GM18502 (cell line): Measurements from ENCODE around the gene MXI1.
"Not testable (repeated sequence)": the region's sequence is repeated elsewhere in the genome, so short reads cannot be mapped to it uniquely, and the experiment has no call there.

Source experiments
- ATAC-seq: cut with Tn5 transposase; IDR thresholded peaks from one replicate; pipeline ENCODE4 v1.9.1; 2021; ENCODE audit warnings: mild to moderate bottlenecking; ENCODE audit not compliant: unreplicated experiment, poor library complexity

The MXI1 gene

DNA sequence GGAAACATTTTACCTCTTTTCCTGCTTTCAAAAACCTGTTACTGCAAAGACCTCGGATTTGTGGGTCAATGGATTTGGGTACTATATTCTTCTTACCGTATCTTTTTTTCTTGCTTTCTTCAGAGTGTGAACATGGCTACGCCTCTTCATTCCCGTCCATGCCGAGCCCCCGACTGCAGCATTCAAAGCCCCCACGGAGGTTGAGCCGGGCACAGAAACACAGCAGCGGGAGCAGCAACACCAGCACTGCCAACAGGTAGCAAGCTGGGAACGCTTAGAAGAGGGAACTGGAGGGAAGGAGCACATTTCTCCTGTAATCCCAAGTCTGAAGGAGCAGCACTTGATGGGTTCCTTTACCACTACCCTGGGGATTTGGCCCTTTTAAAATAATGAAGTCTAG, 20.7 kb downstream of the MXI1 start:
- ATAC-seq = no peak

DNA sequence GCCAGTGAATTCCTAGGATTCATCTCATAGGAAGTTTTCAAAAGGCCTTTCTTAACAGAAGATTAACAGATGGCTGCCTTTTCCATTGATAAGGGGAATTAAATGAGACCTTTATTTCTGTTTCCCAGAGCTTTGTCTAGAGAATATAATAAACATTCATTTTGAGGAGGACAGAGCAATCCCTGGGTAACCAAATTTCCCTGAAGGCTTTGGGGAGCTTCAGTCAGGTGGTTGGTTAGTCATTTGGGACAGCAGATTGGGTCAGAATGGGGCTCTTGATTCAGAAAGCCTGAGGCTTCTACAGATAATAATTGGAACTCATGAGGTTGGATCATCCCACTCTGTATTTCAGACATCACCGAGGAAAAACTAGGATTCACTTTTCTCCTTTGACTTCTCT, 21.8 kb downstream of the MXI1 start:
- no peak for ATAC-seq

DNA sequence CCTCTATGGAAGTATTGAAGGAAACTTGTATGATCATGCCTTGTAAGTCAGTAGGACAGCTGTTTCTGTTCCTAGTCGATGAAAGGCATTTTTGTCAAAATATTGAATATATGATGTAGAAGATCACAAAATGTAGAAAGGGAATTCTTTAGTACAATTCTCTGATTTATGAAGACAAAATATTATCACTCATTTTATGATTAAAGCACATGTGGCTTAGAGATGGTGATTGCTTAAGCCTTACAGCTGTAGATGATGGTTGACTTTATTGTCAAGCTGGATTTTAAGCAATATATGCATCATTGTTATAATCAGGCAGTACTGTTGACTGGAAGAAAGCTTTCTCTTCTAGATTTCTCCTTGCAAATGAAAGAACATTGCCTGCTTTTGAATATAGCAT, 26.4 kb downstream of the MXI1 start:
- no peak for ATAC-seq

DNA sequence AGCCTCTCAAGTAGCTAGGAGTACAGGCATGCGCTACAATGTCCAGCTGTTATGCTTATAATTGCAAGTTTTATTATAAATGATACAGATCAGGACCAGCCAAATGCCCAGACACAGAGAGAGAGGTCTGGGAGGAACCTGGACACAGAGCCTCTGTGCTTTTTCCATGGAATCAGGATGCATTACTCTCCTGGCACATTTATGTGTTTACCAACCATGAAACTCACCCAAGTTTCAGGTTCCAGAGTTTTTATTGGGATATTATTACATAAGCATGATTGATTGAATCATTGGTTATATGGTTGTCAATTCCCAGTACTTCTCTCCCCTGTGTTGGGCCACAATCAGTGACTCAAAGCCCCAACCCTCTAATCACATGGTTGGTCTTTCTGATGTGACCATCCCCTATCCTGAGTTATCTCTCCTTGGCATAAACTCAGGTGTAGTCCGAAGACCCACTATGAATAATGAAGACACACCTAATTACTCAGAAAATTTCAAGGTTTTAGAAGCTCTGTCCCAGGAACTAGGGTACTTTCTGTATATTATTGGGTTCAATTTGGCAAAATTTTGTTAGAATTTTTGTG, 30.6 kb downstream of the MXI1 start:
- ATAC-seq = no peak

DNA sequence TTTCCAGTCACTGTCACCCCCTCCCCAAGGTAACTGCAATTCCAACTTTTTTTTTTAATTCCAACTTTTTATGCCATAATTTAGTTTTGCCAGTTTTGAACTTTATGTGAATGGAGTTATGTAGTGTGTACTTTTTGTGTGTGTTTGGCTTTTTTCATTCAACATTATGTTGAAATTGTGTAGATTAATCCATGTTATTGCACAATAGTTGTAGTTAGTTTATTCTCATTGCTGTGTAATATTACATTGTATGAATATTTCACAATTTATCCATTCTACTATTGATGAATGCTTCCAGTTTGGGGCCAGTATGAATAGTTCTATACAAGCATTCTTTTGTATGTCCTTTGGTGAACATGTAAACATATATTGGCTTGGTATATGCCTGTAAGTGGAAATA, 32.5 kb downstream of the MXI1 start:
- ATAC-seq = no peak

DNA sequence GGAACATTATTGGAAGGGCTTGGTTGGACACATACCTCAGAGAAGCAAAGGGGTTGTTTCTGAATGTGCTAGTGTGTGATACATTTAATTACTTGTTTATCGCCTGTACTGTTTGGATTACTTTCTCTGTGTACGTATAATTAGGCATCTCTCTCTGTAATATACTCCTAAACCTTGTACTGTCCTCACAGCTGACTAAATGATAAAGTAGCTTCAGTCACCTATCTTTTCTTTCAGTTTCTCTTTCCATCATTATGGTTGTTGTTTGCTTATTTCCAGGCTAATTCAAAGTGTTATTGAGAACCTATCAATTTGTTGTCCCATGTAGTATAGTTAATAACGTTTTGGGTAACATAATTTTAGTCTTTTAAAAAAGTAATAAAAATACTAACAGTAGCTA, 34.0 kb downstream of the MXI1 start:
- peak; percentile 63 for ATAC-seq

DNA sequence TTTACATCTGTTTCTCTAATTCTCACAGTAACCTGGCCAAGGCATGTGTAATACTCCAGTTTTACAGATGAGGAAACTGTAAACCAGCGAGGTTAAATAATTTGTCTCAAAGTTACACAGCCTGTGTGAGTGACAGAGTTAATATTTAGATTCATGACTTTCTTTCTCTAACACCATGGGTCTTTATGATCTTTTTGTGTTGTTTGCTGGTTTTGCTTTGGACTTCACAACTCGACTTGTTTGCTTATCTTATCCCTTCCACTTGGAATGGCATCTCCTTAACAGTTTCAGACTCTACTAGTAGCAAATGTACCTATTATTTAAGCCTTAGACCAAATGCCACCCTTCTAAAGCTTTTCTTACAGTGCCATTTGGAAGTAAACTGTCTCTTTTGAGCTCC, 34.4 kb downstream of the MXI1 start:
- ATAC-seq = peak; percentile 35

DNA sequence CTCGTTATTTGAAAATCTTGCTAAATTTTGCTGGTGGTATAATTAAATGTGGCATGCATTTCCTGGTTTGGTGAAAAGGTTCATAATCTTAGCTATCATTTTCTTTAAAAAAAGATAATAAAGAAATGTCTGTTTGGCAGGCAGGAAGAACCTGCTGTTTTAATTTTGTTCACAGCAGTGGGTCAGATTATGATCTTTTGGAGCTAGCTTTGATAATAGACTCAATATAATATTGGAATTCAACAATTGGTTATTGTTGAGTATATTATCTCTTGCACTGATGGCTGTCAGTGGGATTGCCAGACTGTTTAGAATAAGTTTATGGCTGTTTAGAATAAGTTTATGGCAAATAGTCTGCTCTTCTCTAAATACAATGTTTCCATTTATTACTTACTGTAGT, 35.1 kb downstream of the MXI1 start:
- ATAC-seq = no peak

DNA sequence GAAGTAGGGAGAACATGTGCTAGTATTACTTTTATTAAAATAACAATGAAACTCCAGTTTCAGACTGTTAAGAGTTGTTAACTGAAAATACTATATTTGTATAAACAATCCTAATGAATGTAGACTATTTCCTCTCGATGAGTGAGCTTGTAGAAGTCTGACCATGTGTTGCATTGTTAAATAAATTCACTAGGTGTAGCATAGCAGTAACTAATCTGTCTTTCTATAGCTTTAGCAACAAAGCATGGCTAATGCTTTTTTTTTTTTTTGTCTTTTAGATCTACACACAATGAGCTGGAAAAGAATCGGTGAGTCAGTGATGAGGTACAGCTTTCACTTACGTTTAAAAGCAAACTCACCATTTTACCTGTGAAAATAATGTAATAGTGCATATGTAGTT, 37.1 kb downstream of the MXI1 start:
- no peak for ATAC-seq

DNA sequence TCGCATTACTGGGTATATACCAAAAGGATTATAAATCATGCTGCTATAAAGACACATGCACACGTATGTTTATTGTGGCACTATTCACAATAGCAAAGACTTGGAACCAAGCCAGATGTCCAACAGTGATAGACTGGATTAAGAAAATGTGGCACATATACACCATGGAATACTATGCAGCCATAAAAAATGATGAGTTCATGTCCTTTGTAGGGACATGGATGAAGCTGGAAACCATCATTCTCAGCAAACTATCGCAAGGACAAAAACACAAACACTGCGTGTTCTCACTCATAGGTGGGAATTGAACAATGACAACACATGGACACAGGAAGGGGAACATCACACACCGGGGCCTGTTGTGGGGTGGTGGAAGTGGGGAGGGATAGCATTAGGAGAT, 40.4 kb downstream of the MXI1 start:
- not testable (repeated sequence) for ATAC-seq

DNA sequence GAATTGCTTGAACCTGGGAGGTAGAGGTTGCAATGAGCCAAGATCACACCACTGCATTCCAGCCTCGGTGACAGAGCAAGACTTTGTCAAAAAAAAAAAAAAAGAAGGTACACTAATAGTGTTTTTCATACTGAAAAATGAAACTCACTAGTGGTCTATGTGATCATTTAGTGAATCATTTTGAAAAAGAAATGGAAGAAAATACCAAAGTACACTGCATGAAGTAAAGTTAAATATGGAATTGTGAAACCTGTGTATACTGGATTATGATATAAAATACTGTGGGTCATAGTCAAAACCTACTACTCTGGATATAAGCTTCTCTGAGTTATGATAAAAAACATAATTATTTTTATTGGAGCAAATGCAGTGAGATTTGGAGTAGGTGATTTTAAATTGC, 42.1 kb downstream of the MXI1 start:
- ATAC-seq = peak; percentile 64

DNA sequence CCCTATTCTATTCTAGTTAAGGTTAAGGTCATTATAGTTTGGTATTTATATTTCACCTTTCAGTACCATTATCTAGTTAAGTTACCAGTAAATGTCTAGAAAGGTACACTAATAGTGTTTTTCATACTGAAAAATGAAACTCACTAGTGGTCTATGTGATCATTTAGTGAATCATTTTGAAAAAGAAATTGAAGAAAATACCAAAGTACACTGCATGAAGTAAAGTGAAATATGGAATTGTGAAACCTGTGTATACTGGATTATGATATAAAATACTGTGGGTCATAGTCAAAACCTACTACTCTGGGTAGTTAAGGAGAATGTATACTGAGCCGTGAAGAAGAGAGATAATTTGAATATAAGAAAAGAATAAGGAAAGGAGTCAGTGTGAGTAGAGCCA, 44.0 kb downstream of the MXI1 start:
- ATAC-seq = peak; percentile 86

DNA sequence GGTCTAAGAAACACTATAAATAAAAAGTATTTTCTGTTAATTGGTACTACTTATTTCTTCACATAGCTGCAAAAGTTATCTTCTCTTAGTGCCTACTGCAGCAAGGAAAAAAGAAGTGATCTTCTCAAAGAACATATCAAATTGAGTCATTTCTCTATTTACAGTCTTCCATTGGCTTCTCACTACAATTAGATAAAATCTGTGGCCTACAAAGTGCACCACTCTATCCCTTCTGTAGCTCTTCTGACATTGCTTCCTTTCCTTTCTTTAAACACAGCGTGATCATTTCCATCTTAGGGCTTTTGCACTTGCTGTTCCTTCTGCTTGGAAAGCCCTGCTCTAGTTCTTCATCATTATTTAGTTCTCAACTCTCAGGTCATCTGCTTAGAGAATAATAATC, 44.7 kb downstream of the MXI1 start:
- ATAC-seq = no peak

DNA sequence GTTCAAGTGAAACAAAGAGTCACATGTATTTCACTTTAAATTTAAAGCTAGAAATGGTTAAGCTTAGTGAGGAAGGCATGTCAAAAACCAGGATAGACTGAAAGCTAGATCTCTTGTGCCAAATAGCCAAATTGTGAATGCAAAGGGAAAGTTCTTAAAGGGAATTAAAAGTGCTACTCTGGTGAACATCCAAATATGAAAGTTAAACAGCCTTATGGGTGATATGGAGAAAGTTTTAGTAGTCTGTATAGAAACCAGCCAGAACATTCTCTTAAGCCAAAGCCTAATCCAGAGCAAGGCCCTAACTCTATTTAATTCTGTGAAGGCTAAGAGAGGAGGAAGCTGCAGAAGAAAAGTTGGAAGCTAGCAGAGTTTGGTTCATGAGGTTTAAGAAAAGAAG, 47.1 kb downstream of the MXI1 start:
- ATAC-seq = no peak

DNA sequence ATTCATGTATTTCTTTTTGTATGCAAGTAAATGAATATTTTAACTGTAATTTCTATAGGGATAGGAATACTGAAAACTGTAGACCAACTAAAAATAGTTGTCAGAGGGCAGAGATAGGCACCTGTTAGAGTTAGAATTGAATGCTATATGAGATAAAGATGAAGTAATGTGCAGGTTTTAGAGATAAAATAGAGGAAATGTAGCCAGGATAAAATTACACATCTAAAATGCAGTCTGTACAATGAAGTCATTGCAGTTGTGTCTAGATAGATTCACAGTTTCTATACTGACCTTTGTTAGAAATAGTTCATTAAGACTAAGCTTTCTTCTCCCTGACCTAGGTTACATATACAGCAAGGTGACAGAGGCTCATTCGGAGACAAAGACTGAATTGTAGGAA, 51.1 kb downstream of the MXI1 start:
- no peak for ATAC-seq

DNA sequence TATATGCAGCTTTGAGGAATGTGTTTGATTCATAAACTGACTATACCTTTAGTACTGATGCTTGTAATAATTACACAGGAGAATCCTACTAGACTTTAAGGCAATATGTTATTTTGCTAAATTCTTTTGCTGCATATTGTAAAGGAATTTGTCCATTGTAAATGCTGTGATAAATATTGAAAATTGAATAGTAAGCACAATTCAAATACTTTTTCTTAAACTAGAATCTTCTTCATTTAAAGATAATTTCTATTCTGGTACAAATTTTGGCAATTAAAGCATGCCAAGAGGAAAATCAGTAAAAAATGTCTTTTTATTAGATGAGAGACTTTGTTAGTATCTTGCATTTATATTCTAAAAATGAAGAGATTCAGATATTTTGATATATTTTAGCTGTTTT, 51.9 kb downstream of the MXI1 start:
- no peak for ATAC-seq

DNA sequence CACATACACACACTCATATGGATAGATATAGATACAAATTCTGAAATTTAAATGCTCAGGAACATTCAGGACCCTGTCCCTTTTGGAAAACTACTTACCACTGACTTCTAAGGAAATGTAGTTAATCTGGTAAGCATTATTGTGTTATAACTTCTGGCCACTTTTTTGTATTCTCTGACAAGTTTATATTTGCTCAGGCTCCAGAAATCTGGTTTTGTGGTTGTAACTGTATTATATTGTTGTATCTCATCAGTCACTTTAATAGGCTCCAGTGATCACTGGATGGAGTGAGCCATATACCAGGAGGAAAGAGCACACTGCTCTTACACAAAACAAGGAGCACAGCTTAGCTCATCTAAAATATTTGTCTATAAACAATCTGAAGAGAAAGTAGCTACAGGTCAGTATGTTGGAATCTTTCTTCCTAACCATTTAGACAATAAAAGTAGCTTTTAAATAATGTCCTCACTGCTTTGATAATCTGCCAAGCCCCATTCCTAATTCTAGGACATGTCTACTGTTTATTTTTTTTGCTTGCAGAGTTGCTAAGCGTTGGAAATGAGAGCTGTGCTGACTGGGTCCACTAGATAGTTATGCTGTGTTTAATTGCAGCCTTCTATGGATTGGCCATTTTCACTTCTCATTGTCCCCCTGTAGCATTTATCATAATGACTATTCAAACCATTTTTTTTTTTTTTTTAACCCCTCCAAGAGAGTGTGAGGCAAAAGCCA, 53.5 kb downstream of the MXI1 start:
- no peak for ATAC-seq

DNA sequence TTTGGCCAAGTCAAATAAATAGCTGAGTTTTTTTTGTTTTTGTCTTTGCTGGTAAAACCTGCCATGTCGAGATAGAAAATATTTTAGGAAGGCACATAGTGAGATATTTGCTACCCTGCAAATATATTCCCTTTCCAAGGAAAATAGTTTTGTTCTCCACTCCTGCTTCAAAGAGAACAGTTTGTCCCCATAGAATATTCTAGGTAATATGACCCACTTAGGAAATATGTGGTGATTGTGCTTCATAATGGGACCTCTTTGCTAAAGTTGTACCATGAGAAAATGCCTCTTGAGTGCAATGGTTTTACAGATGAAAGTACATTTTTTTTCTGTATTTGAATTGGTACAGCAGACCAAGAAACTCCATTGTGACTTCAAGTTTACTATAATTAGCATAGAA, 55.8 kb downstream of the MXI1 start:
- no peak for ATAC-seq

DNA sequence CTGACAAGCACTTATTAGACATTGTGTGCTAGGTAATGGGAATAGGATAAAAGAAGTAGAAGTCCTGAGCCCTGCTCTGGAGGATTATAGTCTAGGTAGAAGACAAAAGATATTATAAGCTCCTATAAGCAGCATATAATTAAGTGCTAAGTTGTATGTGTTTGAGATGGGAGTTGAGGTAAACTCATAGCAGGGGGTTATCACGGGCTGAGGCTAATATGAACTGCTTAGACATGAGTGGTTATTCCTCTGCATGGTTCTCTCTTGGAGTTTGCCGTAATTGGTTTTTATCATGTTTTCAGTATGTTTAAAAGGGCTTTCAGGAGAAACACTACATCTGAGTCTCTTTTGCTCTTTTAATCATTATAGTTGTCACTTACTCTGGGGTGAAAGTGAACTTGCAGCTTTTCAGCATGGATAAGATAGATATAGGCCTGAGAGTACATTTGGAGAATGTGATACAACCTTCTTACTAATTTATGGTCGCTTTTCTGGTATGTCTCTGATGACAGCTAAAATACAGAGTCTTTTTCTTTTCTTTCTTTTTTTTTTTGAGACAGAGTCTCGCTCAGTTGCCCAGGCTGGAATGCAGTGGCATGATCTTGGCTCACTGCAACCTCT, 58.3 kb downstream of the MXI1 start:
- no peak for ATAC-seq

DNA sequence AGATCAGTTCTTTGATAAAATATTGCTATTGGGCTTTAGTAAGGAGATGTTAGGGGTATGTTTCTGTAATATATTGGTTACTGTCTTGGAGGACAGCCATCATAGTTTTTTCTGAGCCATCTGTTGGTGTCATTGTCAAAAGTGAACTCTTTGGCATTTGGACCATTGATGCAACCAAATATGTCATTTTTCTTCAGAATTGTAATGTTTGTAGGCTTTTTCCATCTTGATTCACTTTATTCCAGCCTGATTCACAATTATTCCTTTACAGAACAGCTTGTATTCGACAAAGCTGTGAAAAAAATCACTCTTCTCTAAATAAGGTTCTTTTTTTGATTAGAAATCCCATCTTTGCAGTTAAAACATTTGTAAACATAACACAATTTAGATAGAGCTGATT, 59.9 kb downstream of the MXI1 start:
- ATAC-seq = no peak

DNA sequence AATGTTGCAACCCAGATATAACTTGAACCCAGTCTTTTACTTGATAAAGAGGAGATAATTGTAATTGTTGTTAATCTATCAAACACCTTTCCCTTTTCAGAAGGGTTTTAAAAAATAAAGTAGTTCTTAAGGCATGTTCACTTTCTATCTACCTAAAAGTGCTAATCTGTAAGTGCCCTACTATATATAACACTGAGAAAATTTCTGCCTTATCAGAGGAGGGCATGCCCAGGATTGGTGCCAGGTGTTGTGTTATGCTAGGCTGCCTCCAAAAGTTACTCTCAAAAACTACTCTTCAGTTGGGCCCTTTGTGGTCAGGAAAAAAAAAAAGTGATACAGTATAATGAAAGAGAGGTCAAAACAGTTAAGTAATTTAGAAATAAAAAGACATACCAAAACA, 61.0 kb downstream of the MXI1 start:
- peak; percentile 44 for ATAC-seq

DNA sequence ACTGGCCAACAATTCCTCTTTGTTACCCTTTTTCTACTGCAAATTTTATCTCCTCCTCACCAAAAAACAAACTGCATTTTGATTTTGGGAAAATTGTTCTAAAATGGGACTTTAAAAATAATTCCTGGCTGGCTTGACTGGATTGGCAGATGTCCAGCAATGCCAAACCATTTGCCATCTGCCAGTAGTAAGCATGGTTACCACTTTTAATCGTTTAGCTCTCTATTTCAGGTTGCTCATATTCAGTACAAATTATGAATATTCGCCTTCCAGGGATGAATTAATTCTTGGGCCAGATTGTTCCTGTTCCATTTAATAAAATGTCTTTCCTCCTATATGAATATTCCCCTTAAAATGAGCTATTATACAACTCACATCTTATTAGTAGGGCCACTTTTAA, 61.6 kb downstream of the MXI1 start:
- ATAC-seq = no peak
